H9 (cell line): ENCODE results near the gene SNTG2. TPM values are rescaled to one million over a fixed set of nuclear protein-coding genes. Genes with fewer than 3 reads are reported as not detected.

ENCODE experiments used
- DNase-seq: peaks from one replicate; pipeline ENCODE4 v3.0.0-alpha.2; 2017
- H2AFZ ChIP-seq: one replicate; pipeline ENCODE4 v1.6.1; 2013; ENCODE audit warnings: mild to moderate bottlenecking, low read length, control low read depth, moderate library complexity
- H2AK5ac ChIP-seq: 2 replicates; pipeline ENCODE4 v1.6.1; 2013; ENCODE audit warnings: low read length, control low read depth, mixed read lengths; ENCODE audit not compliant: insufficient read length
- H2BK120ac ChIP-seq: one replicate; pipeline ENCODE4 v1.6.1; 2013; ENCODE audit warnings: low read depth, mild to moderate bottlenecking, low read length, control low read depth, inconsistent platforms; ENCODE audit not compliant: poor library complexity, severe bottlenecking
- H2BK12ac ChIP-seq: 2 replicates; pipeline ENCODE4 v1.6.1; 2013; ENCODE audit warnings: low read length, control low read depth, mixed read lengths, low read depth; ENCODE audit not compliant: insufficient read length
- H2BK15ac ChIP-seq: 2 replicates; pipeline ENCODE4 v1.6.1; 2013; ENCODE audit warnings: low read depth, low read length, control low read depth
- H2BK20ac ChIP-seq: one replicate; pipeline ENCODE4 v1.6.1; 2013; ENCODE audit warnings: low read depth, mild to moderate bottlenecking, low read length, control low read depth, inconsistent platforms; ENCODE audit not compliant: poor library complexity, severe bottlenecking
- H2BK5ac ChIP-seq: 2 replicates; pipeline ENCODE4 v1.6.1; 2013; ENCODE audit warnings: low read length, control low read depth, mixed read lengths; ENCODE audit not compliant: insufficient read length
- H3K14ac ChIP-seq: 2 replicates; pipeline ENCODE4 v1.6.1; 2013; ENCODE audit warnings: low read length, control low read depth; ENCODE audit not compliant: insufficient read depth
- H3K18ac ChIP-seq: 2 replicates; pipeline ENCODE4 v1.6.1; 2013; ENCODE audit warnings: low read depth, mild to moderate bottlenecking, mixed read lengths, low read length, control low read depth; ENCODE audit not compliant: insufficient read length
- H3K23ac ChIP-seq: 2 replicates; pipeline ENCODE4 v1.6.1; 2013; ENCODE audit warnings: low read length, control low read depth, mixed read lengths, low read depth; ENCODE audit not compliant: insufficient read length
- H3K23me2 ChIP-seq: 2 replicates; pipeline ENCODE4 v1.6.1; 2013; ENCODE audit warnings: low read depth, mild to moderate bottlenecking, mixed read lengths, low read length, control low read depth; ENCODE audit not compliant: insufficient read length, poor library complexity, severe bottlenecking
- H3K27ac ChIP-seq: 2 replicates; pipeline ENCODE4 v1.5.1; 2013; ENCODE audit warnings: low read length, control low read depth, mixed read lengths, low read depth; ENCODE audit not compliant: insufficient read length
- H3K27me3 ChIP-seq: 2 replicates; pipeline ENCODE4 v1.6.1; 2013; ENCODE audit warnings: low read length, control low read depth, inconsistent platforms; ENCODE audit not compliant: insufficient read depth
- H3K4ac ChIP-seq: 2 replicates; pipeline ENCODE4 v1.6.1; 2013; ENCODE audit warnings: low read depth, mild to moderate bottlenecking, control low read depth, inconsistent platforms, low read length, moderate library complexity
- H3K4me1 ChIP-seq: 2 replicates; pipeline ENCODE4 v1.6.1; 2013; ENCODE audit warnings: low read length, control low read depth, inconsistent platforms; ENCODE audit not compliant: insufficient read depth
- H3K4me2 ChIP-seq: 2 replicates; pipeline ENCODE4 v1.6.1; 2013; ENCODE audit warnings: low read length, control low read depth, mixed read lengths; ENCODE audit not compliant: insufficient read length, insufficient read depth
- H3K56ac ChIP-seq: 2 replicates; pipeline ENCODE4 v1.6.1; 2013; ENCODE audit warnings: low read depth, mild to moderate bottlenecking, mixed read lengths, low read length, control low read depth; ENCODE audit not compliant: insufficient read length
- H3K79me1 ChIP-seq: 2 replicates; pipeline ENCODE4 v1.6.1; 2013; ENCODE audit warnings: low read depth, mild to moderate bottlenecking, moderate library complexity, low read length, control low read depth, inconsistent platforms; ENCODE audit not compliant: insufficient read depth, poor library complexity, severe bottlenecking
- H3K79me2 ChIP-seq: 2 replicates; pipeline ENCODE4 v1.6.1; 2013; ENCODE audit warnings: low read length, control low read depth, inconsistent platforms; ENCODE audit not compliant: insufficient read depth
- H3K9ac ChIP-seq: 2 replicates; pipeline ENCODE4 v1.6.1; 2013; ENCODE audit warnings: low read length, control low read depth, mixed read lengths; ENCODE audit not compliant: insufficient read length; ENCODE audit errors: extremely low read depth
- H3K9me3 ChIP-seq: one replicate; pipeline ENCODE4 v1.6.1; 2013; ENCODE audit warnings: low read depth, low read length, inconsistent platforms; ENCODE audit not compliant: control insufficient read depth
- H3T11ph ChIP-seq: one replicate; pipeline ENCODE4 v1.6.1; 2013; ENCODE audit warnings: mild to moderate bottlenecking, low read length, control low read depth, inconsistent platforms
- H4K20me1 ChIP-seq: one replicate; pipeline ENCODE4 v1.6.1; 2013; ENCODE audit not compliant: control insufficient read depth, insufficient read length, insufficient read depth
- H4K5ac ChIP-seq: 2 replicates; pipeline ENCODE4 v1.6.1; 2013; ENCODE audit warnings: low read depth, mild to moderate bottlenecking, mixed read lengths, low read length, control low read depth; ENCODE audit not compliant: insufficient read length
- H4K8ac ChIP-seq: replicated peaks from 2 replicates; pipeline ENCODE4 v1.6.1; 2013; ENCODE audit warnings: low read length, control low read depth, mixed read lengths, low read depth; ENCODE audit not compliant: insufficient read length
- H4K91ac ChIP-seq: 2 replicates; pipeline ENCODE4 v1.6.1; 2013; ENCODE audit warnings: low read depth, mild to moderate bottlenecking, moderate library complexity, mixed read lengths, low read length, control low read depth; ENCODE audit not compliant: insufficient read length
- H3K27ac Mint-ChIP-seq, 3 experiments: 2 replicates in 2 of 3; 3 replicates in 1 of 3; pipeline ENCODE4 v1.8.0; 2020 to 2021; ENCODE audit warnings: mixed read lengths in 3 of 3, mild to moderate bottlenecking in 1 of 3, moderate library complexity in 1 of 3
- H3K27me3 Mint-ChIP-seq: 2 replicates; pipeline ENCODE4 v1.8.0; 2021; ENCODE audit warnings: low read depth, mild to moderate bottlenecking, moderate library complexity, mixed read lengths
- H3K36me3 Mint-ChIP-seq, 3 experiments: 2 replicates in 2 of 3; 3 replicates in 1 of 3; pipeline ENCODE4 v1.8.0; 2020 to 2021; ENCODE audit warnings: low read depth in 3 of 3, mixed read lengths in 3 of 3; ENCODE audit not compliant: insufficient read depth in 1 of 3
- H3K4me1 Mint-ChIP-seq, 2 experiments: 2 replicates each; pipeline ENCODE4 v1.8.0; 2020; ENCODE audit warnings: mixed read lengths in 2 of 2
- H3K4me3 Mint-ChIP-seq, 2 experiments: 2 replicates in 1 of 2; 3 replicates in 1 of 2; pipeline ENCODE4 v1.8.0; 2020 to 2021; ENCODE audit warnings: mild to moderate bottlenecking in 2 of 2, mixed read lengths in 2 of 2, moderate library complexity in 1 of 2
- H3K9me3 Mint-ChIP-seq, 2 experiments: 2 replicates in 1 of 2; 3 replicates in 1 of 2; pipeline ENCODE4 v1.8.0; 2020; ENCODE audit warnings: mild to moderate bottlenecking in 2 of 2, mixed read lengths in 2 of 2, moderate library complexity in 1 of 2
- WGBS: extraction: QIAGEN DNeasy Blood & Tissue Kit; methylation state at CpG from one replicate; pipeline ENCODE4 v1.1.7; 2013; ENCODE audit warnings: missing lambda C conversion rate, low lambda C conversion rate, mixed read lengths; ENCODE audit not compliant: insufficient read length; ENCODE audit errors: extremely low coverage; 5-methylcytosine and 5-hydroxymethylcytosine counted together
- total RNA-seq: library from RNA; stranded (reverse); gene quantifications from 2 replicates; pipeline ENCODE4 v1.2.1, GENCODE V29; 2021
- TF ChIP-seq, protein P1 (sequence below): fragments of 200-600 bp; sonication (generic); conservative IDR thresholded peaks from 3 replicates; pipeline ENCODE4 v1.8.0; 2021; ENCODE audit warnings: antibody characterized with exemption, mild to moderate bottlenecking

The SNTG2 gene
- total RNA-seq, 1 experiment from 2014 or later, result 13.2 TPM

DNA sequence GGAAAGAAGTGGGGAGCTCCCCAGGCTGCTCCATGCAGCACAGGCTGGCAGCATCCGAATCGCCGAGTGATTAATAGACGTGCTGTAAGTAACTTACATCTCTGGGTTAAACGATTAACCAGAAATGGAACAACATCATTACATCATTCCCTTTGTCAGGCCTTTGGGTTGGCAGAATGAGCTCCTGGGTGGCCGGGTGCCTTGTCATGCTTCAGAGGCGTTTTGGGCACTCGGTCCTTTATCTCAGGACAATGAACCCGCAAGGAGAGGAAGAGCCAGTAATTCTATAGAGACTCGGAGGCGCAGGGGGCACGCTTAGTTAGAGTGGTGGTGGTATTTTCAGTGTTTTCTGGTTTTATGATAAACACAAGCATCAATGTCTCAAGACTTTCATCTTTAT, 315.7 kb downstream of the SNTG2 start:
- Histone ChIP-seq H4K20me1 (no peaks in the 10 kb centered on the region), H2BK15ac (no peak overlapping the region), H4K91ac (no peak overlapping the region), H3K9me3 (no peaks in the 10 kb centered on the region), H3K56ac (no peak overlapping the region), H3K27me3 (no peaks in the 10 kb centered on the region; the same call in 1 of the 2 replicates), H3K9ac (no peak overlapping the region), H2BK5ac (no peak overlapping the region), H4K8ac (no peak overlapping the region), H3K23me2 (no peaks in the 10 kb centered on the region), H2BK120ac (no peak overlapping the region), H4K5ac (no peak overlapping the region), H3K14ac (no peak overlapping the region), H3K79me2 (no peaks in the 10 kb centered on the region), H2AK5ac (no peak overlapping the region), H3K79me1 (no peaks in the 10 kb centered on the region), H2AFZ (no peak overlapping the region), H3K18ac (no peak overlapping the region), H3T11ph (no peak overlapping the region), H3K4me1 (no peaks in the 10 kb centered on the region), H3K23ac (no peak overlapping the region), H3K4me2 (no peak overlapping the region), H2BK20ac (no peak overlapping the region), H3K27ac (no peak overlapping the region), H3K4ac (no peak overlapping the region), H2BK12ac (no peak overlapping the region)
- DNase-seq, result no peak
- Mint-ChIP-seq H3K4me1 (no peaks in the 10 kb centered on the region), H3K36me3 (peaks cover 0 to 3% (median 1%) of the 10 kb centered on the region in 3 experiments; a peak in 4 of 7 replicates), H3K27me3 (peaks cover 14% of the 10 kb centered on the region), H3K9me3 (no peaks in the 10 kb centered on the region; a peak in 1 of 5 replicates), H3K4me3 (no peak overlapping the region), H3K27ac (no peak overlapping the region)
- TF ChIP-seq, protein P1, sequence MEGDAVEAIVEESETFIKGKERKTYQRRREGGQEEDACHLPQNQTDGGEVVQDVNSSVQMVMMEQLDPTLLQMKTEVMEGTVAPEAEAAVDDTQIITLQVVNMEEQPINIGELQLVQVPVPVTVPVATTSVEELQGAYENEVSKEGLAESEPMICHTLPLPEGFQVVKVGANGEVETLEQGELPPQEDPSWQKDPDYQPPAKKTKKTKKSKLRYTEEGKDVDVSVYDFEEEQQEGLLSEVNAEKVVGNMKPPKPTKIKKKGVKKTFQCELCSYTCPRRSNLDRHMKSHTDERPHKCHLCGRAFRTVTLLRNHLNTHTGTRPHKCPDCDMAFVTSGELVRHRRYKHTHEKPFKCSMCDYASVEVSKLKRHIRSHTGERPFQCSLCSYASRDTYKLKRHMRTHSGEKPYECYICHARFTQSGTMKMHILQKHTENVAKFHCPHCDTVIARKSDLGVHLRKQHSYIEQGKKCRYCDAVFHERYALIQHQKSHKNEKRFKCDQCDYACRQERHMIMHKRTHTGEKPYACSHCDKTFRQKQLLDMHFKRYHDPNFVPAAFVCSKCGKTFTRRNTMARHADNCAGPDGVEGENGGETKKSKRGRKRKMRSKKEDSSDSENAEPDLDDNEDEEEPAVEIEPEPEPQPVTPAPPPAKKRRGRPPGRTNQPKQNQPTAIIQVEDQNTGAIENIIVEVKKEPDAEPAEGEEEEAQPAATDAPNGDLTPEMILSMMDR, result no peak
- WGBS, result no CpG with 5 or more reads among the region's 12 CpGs
